Skin epidermis (tissue), 12 donors: ENCODE results near the gene CCNT1.
"Not testable (repeated sequence)": the region's sequence is repeated elsewhere in the genome, so short reads cannot be mapped to it uniquely, and the experiment has no call there.

Experiments
- H3K27ac ChIP-seq, 21 experiments: fragments of 200-600 bp; sonication (generic) in 11 of 21; one replicate each; pipeline ENCODE4 v1.5.0; 2020; ENCODE audit warnings: mild to moderate bottlenecking in 3 of 21, inconsistent platforms in 2 of 21, moderate library complexity in 2 of 21
- H3K4me3 ChIP-seq, 7 experiments: fragments of 200-600 bp; sonication (generic) in 2 of 7; one replicate each; pipeline ENCODE4 v1.5.0; 2020; ENCODE audit warnings: inconsistent platforms in 2 of 7, mild to moderate bottlenecking in 2 of 7, moderate library complexity in 1 of 7

CCNT1 gene

DNA sequence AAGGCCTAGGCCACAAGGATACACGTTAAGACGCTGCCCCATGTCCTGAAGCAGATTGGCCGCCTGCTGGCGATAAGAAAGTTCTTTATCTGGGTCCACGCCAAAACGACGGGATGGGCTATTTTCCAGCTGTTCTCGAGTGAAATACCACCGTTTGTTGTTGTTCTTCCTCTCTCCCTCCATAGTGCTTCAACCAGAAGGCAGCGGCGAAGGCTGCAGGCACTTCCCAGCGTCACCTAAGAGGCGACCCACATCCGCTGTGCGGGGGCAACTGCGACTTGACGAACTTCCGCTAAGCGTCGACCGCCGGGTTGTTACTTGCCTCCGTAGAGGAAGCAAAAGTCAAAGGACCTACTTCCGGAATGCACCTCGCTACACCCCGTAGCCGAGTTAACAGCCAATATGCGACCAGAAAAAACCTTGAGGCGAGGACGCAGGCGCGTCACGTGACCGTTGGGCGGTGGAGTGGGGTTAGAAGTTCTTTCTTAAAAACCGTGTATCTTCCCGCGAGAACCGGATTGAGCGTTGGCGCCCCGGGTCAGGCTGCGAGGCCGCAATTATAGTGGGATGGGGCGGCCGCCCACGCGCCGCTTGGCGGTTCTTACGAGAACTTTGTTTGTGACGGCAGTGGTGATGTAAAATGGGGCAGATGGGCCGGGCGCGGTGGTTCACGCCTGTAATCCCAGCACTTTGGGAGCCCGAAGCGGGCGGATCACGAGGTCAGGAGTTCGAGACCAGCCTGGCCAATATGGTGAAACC is at the start of gene CCNT1:
TSS of gene CCNT1 (minus strand) at position 215 of the 759 bp plus-strand sequence. CDS start at position 183, 32 bp downstream.
- H3K4me3 ChIP-seq = peak within 1 kb of the TSS; percentile 44 to 89 (median 79)
- peak within 1 kb of the TSS; percentile 79 to 99 (median 91) for H3K27ac ChIP-seq

DNA sequence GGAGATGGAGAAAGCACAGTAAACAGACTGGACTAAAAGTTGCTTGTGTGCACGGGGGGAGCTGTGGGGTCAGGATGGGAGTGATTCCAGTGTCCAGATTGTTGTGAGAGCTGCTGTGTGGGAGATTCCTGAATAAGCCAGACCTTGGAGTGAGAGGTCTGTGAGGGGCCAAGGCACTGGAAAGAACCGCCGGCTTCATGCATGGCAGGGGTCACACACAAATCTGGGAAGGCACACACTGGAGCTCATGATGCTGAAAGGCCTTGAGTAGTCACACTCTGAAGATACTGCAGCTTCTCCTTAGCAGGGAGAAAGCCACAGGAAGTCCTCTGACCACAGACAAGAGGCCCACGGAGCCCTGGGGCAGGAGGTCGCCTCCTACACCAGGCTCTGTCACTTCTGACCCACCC is 49.3 kb upstream of the CCNT1 start:
- Histone ChIP-seq H3K4me3 (no peak overlapping the region), H3K27ac (no peak overlapping the region)

DNA sequence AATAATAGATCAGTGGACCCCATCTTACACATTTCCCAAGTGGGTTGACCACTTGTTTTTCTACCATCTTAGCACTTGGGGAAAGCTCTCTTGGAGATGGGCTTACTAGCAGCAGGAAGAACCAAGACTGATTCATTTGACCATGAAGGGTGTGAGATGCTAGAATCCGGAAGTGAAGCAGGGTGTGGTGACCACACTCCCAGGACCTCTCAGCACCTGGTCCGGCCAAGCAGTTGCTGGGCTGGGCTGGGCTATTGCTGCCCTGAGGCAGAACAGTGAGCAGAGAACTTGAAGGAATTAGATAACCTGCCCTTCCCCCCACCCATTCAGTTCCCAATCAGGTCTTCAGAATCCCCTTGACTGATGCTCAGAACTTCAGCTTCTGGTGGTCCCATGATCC is 48.0 kb upstream of the CCNT1 start:
- no peak overlapping the region for H3K4me3 ChIP-seq
- no peak overlapping the region for H3K27ac ChIP-seq

DNA sequence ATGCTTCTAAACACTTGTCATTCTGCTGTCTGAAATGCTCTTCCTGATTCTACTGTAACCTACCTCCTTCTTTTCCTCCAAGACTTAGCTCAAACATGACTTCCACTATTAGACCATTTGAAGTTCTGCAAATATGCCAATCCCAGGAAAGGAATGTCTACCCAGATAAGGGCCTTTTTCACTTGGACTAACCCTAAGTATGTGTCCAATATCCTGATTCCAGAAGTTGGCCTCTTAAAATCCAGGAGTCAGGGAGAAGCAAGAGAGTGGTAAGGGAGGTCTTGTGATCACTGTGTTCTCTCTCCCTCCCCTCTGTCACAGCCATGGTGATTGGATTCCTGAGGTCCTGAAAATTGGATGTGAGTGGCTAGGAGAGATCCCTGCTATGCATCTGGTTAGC is 42.2 kb upstream of the CCNT1 start:
- Histone ChIP-seq H3K27ac (no peak overlapping the region), H3K4me3 (no peak overlapping the region)

DNA sequence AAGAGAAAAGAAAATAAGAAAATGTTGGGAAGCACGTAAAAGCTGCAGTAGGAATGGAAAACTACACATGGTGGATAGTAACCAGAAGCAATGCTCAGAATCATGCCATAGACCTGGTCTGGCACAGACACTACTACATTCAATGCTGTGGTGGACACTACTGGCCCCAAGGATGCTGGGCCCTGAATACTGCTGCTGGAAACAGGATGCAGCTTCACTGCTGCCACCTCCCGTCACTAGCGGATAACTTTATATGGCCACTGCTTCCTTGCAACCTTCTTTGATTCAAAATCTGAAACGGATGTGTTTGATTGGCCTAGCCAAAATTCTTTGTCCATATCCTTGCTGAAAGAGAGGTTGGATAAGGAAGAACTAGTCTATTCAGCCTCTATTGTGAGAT is 41.7 kb upstream of the CCNT1 start:
- no peak overlapping the region for H3K4me3 ChIP-seq
- no peak overlapping the region for H3K27ac ChIP-seq

DNA sequence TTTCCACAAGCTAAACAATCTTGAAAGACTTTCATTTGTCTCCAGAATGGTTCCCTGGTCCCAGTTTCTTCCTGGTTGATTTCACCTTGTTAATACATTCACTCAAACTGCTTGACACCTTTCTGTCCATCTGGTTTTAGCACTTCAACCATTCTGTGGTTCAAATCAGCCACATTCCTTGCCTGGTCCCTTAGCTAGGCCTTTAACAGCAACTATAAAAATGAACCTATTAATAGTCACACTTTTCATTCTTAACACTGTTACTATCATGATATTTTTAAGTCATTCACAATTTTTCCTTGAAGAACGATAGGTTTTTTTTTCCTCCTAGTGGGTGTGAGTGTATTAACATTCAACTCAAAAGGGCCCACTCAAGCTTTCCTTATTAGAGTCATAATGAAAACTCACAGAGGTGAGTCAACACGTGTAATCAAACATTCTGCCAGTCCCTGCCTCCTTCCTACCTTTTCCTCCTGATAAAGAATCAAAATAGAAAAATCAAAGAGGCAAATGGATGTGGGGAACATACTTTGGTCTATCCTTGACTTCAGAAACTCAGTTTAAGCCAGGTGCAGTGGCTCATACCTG is 34.4 kb upstream of the CCNT1 start:
- Histone ChIP-seq H3K27ac (no peak overlapping the region), H3K4me3 (no peak overlapping the region)

DNA sequence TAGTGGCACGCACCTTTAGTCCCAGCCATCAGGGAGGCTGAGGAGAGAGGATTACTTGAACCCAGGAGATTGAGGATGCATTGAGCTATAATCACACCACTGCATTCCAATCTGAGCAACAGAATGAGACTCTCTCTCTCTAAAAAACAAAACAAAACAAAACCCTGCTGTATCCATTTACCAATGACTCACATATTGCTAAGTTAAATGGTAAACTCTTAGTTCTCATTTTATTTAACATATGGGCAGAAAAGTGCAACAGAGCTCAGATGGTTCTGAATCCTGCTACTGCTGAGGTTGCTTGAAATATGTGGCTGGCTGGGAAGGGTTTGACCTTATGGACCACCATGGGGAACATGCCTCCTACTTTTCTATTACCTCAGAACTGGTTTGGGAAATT is 33.7 kb upstream of the CCNT1 start:
- no peak overlapping the region for H3K4me3 ChIP-seq

DNA sequence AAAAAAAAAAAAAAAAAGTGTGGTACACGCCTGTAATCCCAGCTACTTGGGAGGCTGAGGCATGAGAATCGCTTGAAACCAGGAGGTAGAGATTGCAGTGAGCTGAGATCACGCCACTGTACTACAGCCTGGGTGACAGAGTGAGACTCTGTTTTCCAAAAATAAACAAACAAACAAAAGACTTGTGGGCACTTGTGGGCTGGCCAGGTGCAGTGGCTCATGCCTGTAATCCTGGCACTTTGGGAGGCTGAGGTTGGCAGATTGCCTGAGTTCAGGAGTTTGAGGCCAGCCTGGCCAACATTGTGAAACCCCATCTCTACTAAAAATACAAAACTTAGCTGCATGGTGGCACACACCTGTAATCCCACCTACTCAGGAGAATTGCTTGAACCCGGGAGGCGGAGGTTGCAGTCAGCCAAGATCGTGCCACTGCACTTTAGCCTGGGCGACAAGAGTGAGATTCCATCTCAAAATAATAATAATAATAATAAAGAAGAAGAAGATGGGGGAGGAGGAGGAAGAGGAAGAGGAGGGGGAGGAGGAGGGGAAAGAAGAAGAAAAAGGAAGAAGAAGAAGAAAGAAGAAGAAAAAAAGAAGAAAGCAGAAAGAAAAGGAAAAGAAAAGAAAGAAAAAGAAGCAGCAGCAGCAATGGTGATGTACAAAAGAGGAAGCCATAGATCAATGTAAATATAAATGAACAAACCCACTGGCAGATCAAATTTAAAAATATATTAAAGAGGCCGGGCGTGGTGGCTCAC is 27.9 kb upstream of the CCNT1 start:
- Histone ChIP-seq H3K27ac (no peak overlapping the region), H3K4me3 (no peak overlapping the region)

More for the DNA sequence above, 33.7 kb upstream of the CCNT1 start:
- H3K27ac ChIP-seq = no peak overlapping the region

DNA sequence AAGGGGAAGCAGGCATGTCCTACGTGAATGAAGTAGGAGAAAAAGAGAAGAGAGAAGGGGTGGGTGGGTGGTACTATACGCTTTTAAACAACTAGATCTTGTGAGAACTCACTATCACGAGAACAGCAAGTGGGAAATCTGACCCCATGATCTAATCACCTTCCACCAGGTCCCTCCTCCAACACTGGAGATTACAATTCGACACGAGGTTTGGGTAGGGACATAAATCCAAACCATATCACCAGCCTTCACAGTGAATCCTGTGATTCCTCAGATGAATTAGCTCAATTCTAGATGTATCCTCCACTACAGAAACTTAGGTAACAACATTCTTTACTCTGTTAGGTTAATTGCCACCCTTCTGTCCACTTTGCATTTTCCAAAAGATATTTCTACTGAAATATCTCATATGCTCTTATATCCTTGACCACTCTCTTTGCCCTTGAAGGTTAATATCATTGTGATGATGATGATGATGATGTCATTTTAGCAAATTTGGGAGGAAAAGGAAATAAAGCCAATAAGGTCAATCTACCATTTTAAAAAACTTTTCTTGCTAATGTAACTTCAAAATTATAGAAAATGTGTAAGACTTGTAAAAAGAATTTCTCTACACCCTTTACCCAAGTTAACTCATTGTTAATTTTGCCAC is 23.2 kb upstream of the CCNT1 start:
- no peak overlapping the region for H3K4me3 ChIP-seq
- H3K27ac ChIP-seq = no peak overlapping the region

DNA sequence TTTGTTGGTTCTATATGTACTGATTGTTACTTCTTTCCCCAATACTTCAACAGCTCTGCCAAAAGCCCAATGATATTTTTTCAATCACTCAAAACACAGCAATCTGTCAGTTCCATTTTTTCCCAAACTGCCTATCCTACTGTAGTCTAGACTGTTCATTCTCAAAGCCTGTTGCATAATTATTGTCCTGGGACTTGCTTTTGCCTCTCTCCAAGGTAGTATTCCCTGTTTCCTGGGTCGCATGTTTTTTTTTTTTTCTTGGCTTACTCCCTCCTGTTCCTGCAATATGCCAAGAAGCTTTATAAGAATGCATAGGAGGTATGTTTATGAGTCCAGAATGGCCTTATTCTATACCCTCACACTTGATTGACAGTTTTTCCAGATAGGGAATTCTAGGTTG is 19.9 kb upstream of the CCNT1 start:
- no peak overlapping the region for H3K4me3 ChIP-seq
- no peak overlapping the region for H3K27ac ChIP-seq

DNA sequence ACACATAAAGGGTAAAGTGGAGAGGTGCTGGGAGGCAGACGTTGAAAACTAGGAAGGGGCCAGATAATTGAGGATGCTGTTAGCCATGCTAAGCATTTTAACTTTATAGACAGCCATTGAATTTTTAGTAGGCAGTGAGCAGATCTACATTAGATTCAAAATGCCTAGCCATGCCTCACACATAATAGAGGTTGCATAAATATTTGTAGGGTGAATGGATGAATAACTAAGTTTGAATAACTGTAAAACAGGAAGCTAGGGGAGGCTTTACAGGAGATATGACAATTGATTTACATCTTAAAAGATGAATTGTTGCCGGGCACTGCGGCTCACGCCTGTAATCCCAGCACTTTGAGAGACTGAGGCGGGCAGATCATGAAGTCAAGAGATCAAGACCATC is 12.3 kb upstream of the CCNT1 start:
- Histone ChIP-seq H3K27ac (no peak overlapping the region), H3K4me3 (no peak overlapping the region)

DNA sequence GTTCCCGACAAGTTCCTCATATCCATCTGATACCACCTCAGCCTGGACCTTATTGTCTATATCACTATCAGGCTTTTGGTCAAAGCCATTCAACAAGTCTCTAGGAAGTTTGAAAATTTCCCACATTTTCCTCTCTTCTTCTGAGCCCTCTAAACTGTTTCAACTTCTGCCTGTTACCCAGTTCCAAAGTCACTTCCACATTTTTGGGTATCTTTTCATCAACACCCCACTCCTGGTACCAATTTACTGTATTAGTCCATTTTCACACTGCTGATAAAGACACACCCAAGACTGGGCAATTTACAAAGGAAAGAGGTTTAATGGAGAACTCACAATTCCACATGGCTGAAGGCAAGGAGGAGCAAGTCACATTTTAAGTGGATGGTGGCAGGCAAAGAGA is 4.2 kb upstream of the CCNT1 start:
- H3K4me3 ChIP-seq = not testable (repeated sequence)

DNA sequence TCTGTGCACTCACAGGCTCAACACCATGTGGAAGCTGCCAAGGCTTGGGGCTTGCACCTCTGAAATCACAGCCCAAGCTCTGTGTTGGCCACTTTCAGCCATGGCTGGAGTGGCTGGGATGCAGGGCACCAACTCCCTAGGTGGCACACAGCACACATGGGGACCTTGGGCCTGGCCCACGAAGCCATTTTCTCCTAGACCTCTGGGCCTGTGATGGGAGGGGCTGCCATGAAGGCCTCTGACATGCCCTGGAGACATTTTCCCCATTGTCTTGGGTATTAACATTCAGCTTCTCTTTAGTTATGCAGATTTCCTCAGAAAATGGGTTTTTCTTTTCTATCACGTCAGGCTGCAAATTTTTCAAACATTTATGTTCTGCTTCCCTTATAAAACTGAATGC is 3.7 kb upstream of the CCNT1 start:
- not testable (repeated sequence) for H3K27ac ChIP-seq, H3K4me3 ChIP-seq

More for the DNA sequence above, 4.2 kb upstream of the CCNT1 start:
- not testable (repeated sequence) for H3K27ac ChIP-seq

DNA sequence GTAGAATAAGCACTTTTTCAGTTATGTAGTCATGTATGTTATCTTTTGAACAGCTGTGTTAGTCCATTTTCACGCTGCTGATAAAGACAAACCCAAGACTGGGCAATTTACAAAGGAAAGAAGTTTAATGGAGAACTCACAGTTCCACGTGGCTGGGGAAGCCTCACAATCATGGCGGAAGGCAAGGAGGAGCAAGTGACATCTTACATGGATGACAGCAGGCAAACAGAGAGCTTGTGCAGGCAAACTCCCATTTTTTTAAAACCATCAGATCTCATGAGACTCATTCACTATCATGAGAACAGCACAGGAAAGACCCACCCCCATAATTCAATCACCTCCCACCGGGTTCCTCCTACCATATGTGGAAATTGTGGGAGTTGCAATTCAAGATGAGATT is 2.5 kb upstream of the CCNT1 start:
- H3K4me3 ChIP-seq, H3K27ac ChIP-seq: not testable (repeated sequence)

DNA sequence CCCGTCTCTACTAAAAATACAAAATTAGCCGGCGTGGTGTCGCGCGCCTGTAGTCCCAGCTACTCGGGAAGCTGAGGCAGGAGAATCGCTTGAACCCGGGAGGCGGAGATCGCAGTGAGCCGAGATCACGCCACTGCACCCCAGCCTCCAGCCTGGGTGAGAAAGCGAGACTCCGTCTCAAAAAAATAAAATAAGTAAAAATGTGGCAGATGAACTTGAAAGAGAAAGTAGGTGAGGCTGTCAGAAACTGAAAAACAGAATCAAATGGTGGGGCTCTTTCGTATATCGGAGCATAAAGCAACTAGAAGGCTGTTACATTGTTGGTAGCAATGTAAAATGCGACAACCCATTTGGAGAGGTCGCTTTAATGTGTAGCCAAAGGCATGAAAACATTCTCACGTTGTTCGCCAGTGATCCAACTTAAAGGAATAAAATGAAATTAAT is 767 bp upstream of the CCNT1 start:
- H3K27ac ChIP-seq = peak overlapping the region; percentile 55 to 99 (median 91)
- H3K4me3 ChIP-seq = peak overlapping the region; percentile 44 to 89 (median 79)

DNA sequence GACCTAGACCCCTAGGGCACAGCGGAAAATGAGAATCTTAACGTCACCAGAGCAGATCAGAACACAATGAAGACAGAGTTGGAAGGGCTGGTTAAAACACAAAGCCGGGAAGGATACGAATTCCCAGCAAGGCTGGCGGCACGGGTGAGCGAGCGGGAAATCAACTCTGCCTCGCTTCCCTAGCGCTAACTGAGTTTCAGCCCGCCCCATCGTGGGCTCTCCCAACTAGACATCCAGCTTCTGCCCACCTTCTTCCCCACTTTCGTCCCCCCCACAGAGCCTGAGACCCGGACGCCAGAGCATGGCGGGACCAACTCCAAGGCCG is 377 bp downstream of the CCNT1 start:
- Histone ChIP-seq H3K27ac (peak overlapping the region; percentile 79 to 99 (median 91)), H3K4me3 (peak overlapping the region; percentile 44 to 89 (median 79))

DNA sequence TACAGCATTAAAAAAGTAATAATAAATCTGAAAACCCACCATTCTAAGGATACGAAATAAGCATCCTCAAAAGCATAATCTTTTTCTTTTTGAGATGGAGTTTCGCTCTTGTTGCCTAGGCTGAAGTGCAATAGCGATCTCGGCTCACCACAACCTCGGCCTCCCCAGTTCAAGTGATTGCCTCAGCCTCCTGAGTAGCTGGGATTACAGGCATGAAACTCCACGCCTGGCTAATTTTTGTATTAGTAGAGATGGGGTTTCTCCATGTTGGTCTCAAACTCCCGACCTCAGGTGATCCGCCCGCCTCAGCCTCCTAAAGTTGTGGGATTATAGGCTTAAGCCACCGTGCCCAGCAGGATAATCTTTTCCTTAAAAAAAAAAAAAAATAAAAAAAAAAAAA is 4.3 kb downstream of the CCNT1 start:
- Histone ChIP-seq H3K27ac (no peak overlapping the region), H3K4me3 (no peak overlapping the region)

DNA sequence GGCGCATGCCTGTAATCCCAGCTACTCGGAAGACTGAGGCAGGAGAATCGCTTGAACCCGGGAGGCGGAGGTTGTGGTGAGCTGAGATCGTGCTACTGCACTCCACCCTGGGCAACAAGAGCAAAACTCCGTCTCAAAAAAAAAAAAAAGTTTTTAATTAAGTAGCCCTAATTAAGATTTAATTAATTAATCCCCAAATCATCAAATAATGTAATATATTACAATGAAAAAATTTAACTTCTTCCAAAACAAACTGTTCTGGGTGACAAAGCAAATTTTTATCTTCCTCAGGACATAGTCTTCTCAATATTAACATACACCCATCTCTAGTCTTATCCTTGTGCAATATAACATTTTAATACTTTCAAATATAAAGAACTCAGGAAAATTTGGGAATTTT is 17.7 kb downstream of the CCNT1 start:
- H3K27ac ChIP-seq, H3K4me3 ChIP-seq: not testable (repeated sequence)

DNA sequence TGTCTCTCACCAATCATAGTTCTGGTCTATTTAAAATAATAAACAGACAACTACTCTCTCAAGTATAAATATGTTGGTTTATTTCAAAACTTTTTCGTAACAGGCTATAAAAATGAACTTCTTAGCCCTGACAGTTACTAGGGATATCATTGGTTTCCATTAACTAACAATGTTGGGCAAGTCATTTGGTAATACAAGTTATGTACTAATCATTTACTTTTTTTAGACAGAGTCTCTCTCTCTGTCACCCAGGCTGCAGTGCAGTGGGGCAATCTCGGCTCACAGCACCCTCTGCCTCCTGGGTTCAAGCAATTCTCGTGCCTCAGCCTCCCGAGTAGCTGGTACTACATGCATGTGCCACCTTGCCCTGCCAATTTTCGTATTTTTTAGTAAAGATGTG is 19.9 kb downstream of the CCNT1 start:
- Histone ChIP-seq H3K4me3 (no peak overlapping the region), H3K27ac (no peak overlapping the region)

DNA sequence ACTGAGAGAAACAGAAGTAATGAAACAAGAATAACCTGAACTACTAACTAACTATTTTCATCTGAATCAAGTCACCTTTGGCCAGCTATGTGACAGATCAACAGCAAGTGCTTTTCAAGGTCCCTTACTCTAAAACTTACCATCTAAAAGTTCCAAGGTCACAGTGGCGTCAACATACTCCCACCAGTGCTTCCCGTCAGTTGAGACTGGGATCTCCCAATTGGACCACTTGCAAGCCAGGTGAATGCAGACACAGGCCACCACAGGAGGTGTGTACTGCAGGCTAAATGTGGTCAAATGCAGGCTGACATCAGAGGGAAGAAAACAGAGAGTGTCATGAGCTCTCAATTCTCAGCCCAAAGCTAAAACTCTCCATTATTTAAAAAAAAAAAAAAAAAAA is 20.6 kb downstream of the CCNT1 start:
- H3K4me3 ChIP-seq = no peak overlapping the region
- no peak overlapping the region for H3K27ac ChIP-seq

DNA sequence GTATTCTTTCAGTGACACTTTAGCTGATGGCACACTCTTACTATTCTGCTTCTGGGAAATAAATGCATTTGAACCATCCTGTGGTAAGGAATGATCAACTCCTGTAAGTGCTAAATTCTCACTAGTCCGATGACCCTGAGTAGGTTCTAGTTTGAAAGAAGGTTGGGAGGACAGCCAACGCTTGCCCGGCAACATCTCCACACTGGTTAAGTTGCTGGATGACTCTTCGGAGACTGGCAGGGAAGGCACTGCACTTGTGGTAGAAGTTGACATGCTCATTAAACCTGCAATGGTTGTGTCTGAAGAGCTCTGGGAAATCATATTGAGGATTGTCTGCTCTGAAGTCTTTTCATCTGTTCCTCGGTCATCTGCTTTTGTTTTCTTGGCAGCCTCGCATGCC is 22.5 kb downstream of the CCNT1 start:
- no peak overlapping the region for H3K4me3 ChIP-seq
- H3K27ac ChIP-seq = no peak overlapping the region
